ENCODE measurements around the gene TPRG1L.

The TPRG1L gene

DNA sequence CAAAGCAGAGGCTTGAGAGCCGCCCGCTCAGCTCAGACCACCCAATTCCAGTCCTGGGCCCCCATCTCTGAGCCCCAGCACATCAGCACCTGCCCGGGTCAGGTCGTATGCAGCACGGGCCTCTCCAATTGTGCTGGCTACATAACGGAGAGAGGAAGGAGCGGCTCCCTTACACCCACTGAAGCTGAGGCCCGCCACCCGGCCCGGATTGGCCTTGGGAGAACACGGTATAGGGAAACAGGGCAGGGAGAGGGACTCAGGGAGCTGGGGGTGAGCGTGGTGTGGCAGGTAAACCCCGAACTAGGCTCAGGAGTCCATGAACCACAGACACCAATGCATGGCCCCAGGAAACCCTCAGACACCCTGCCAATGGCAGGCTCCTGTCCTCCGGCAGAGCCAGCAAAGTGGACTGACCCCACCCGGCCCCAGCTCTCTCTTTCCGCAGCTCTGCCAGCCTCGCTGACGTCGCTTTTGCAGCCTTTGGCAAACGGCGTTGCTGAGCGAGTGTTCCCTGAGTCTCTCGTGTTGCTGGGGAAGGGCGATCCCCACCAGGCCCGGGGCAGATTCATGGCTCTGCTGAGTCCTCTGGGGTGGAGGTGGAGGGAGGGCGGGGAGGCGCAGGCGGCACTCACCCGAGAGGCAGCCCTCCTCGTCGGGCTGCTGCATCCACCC, 30.0 kb upstream of the TPRG1L start:
- DNase-seq (ENCODE audit: low spot score): no peak

DNA sequence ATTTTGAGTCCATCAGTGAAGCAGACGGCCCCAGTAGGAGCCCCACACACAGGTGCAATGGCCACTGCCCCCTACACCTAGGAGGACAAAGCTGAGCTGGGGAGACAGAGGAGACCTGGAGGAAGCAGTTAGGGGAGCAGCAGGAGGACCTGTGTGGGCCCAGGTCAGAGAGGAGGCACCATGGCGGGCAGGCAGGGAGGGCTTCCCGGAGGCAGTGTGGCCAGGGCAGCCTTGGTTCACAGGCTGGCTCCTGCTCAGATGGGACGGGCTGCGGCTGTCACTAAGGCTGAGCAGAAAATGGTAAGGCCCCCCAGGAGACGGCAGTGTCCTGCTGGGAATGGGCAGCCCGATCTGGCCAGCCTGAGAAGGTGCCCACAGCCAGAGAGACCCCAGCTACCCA, 28.9 kb upstream of the TPRG1L start:
- DNase-seq (ENCODE audit: low spot score): no peak

DNA sequence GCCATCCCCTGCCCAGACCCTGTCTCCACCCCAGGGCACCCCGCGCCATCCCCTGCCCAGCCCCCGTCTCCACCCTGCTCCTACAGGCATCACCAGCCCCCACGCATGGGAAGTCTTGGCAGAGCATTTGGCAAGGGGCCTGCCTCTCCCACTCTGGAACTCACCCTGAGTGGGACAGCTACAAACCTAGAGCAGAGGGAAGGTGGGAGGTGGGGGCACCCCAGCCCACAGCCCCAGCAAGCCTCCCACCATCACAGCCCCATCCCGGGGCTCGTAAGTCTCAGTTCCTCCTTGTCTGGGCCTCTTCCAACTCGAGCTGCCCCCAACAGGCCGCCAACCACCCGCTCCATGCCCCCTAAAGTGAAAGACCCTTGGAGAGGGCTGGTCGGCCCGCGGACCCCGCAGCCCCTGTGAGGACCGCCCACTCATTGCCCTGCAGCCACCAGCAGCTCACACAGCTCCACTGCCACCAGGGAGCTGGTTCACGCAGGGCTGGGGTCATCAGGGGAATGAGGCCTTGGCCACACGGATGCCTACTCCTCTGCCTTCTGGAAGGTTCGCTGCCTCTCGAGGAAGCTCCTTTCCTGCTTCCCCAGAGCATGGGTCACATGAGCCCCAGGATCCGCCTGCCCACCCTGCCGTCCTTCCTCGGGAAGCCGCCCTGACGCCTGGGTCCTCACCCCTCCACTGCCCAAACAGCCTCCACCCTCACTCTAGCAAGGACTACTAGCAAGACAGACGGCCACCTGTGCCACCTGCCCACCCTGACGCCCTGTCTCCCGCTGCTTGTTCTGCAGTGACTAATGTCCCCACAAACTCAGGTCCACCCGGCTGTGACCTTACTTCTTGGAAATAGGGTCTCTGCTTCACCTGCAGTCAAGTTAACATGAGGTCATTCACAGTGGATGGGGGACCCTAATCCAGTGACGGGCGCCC, 27.9 kb upstream of the TPRG1L start:
- no peak for DNase-seq (ENCODE audit: low spot score)

DNA sequence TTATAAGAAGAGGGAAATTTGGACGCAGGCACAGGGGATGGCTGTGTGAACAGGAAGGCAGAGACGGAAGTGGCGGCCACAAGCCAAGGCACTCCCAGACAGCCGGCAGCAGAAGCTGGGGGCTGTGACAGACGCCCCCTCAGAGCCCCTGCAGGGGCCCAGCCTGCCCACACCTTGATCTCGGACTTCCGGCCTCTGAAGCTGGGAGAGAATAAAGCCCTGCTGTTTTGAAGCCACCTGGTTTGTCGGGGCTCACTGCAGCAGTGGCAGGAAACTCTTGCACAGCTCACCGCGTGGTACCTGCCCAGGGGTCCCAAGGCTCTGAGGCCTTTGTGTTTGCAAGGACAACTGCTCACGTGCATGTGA, 27.2 kb upstream of the TPRG1L start:
- DNase-seq (ENCODE audit: low spot score): no peak

DNA sequence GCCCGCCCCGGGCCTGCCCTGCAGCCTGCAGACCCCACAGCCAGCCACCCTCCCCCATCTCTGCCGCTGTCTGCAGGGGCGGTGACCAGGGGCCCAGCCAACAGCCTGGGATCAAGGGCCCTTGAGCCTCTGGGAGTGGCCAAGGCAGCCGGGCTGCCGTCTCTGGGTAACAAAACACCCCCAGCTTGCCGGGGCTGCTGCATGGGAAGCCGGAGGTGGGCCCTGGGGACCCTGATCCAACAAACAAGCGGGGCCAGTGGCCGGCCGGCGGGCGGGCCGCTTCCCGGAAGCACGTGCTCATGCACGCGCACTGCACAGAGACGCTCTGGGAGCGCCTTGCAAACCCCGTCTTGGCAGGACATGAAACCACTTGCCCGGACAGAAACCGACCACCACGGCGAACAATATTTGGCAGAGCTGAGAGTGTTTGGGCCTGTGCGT, 26.7 kb upstream of the TPRG1L start:
- DNase-seq (ENCODE audit: low spot score): peak; percentile 66

DNA sequence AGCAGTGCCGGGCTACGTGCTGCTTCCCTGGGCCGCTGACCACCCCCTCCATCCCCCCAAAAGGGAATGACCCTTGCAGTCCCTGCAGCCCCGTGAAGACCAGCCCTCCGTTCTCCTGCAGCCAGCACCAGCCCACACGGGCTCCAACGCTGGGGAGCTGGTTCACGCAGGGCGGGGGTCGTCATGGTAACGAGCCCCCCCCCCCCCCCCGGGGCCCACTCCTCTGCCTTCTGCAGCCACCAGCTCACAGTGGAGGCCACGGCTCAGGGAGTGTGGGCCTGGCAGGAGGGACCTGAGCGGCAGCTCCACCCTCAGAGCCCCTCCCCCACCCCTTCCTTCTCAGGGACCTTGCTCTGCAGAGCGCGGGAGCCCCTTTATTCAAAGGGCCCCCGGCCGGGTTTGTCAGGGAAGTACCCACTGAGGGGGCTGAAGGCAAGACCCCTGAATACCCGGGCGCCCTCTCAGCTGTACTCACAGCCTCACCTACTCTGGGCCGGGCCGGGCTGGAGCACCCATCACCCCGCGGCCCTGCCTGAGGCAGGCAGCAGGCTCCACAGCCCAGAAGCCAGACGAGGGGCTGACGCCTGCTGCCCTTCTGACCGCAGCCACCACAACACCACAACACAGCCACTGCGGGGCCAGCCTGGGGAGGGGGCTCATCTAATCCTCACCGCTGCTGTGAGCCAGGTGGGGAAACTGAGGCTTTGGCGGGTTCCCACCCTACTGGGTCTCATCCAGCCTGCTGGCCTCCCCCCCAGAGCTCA, 26.1 kb upstream of the TPRG1L start:
- peak; percentile 72 for DNase-seq (ENCODE audit: low spot score)

DNA sequence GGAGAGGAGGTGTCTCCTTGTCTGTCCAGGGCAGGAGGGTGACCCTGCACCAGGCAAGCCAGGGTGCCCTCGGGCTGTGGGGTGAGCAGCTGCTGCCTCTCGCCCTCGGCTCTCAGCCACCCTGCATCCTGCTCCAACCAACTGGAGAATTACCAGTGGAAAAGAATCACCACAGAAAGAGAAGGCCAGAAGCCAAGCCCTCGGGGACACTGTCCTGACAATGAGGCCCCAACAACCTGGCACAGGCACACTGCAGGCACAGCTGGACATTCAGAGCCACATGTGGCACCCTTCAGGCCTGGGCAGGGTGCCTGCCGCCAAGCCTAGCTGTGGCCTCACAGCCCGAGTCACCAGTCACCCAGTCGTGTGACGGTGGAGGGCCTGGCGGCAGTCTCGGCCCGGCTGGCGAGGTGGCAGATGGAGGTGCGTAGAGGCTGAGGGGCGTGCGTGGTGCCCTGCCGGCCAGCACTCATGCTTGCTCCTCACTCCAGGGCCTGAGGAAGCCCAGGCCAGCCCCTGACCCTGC, 25.5 kb upstream of the TPRG1L start:
- DNase-seq (ENCODE audit: low spot score): no peak

DNA sequence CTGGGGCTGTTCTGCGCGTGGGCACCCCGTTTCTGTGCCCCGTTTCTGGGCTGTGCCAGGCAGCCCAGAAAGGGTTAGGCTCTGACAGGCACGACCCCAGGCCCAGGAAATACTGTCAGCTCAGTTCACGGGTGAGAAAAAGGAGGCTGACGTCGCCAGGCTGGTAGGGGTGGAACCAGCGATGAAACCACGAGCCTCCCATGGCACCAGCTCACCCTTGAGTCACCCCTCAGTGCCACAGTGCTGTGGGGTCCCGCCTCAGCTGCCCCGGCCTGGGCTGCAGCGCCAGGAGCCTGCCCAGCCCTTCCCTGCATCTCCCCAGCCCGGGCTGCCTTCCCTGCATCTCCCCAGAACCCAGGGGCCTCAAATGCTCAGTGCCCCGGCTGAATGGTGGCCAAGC, 25.0 kb upstream of the TPRG1L start:
- no peak for DNase-seq (ENCODE audit: low spot score)

DNA sequence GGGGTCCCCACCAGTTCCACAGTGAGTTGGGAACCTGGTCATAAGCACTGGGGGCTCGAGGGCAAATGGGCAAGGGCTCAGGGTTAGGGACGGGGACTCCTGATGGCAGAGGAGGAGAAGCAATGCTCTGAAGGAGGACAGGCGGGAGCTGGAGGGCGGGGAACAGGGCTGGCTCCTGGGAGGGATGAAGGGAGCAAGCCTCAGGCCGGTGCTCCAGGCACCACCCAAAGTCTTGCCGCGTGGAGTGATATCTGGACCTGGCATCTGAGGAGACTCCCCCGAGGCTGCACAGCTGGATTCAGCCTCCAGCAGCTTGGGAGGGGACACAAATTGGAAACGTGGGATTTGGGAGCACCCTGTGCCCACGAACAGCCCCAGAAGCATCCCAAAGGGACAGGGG, 24.5 kb upstream of the TPRG1L start:
- no peak for DNase-seq (ENCODE audit: low spot score)

DNA sequence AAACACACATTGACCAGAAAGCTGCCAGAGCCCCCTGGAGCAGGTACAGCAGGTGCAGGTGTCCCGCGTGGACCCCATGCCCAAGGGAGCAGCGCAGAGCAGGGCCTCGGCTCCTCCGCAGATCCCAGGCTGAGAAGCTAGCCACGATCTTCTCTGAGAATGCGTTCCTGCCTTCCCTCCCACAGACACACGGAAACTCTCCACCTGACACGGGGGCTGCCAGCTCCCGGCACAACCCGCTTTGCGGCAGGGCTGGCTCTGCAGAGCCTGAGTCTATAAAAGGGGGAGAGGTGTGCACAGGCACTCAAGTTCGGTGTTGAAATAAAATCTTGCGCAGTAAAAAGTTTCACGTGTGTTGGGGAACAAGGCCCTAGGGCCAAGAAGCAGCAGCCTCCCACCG, 23.1 kb upstream of the TPRG1L start:
- DNase-seq (ENCODE audit: low spot score): no peak

DNA sequence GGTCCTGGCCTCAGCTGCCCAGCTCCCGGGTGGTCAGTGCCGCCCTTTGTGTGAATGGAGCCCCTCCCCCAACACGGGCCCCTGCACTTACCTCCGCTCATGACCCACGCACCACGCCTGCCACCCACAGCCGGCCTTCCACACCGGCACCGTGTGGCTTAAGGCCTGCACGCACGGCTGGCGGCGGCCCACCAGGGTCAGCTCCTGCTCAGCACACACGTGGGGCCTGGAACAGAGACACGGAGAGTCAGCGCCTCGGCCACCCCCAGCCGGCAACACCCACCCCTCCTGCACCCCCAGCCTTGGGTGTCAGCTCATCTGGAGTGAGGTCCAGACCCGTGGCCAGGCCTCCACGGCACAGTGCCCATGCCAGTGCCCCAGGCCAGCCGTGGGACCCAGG, 22.4 kb upstream of the TPRG1L start:
- no peak for DNase-seq (ENCODE audit: low spot score)

DNA sequence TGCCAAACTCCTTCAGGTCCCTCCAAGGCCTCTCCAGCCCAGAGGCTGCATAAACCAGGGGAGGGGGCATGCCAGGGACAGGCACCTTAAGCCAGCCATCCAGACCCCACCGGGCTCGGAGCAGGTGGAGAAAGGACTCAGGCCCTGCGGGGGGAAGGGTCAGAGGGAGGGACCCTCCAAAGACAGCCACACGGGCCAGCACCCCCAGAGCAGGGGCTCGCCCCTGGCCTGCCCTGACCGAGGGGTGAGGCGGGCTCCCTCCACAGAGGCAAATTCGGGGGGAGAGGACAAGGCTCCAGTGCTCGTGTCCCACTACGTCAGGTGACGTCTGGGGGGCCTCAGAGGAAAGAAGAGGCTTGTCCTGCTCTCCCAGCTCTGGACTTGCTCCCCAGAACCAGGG, 21.7 kb upstream of the TPRG1L start:
- DNase-seq (ENCODE audit: low spot score): no peak

DNA sequence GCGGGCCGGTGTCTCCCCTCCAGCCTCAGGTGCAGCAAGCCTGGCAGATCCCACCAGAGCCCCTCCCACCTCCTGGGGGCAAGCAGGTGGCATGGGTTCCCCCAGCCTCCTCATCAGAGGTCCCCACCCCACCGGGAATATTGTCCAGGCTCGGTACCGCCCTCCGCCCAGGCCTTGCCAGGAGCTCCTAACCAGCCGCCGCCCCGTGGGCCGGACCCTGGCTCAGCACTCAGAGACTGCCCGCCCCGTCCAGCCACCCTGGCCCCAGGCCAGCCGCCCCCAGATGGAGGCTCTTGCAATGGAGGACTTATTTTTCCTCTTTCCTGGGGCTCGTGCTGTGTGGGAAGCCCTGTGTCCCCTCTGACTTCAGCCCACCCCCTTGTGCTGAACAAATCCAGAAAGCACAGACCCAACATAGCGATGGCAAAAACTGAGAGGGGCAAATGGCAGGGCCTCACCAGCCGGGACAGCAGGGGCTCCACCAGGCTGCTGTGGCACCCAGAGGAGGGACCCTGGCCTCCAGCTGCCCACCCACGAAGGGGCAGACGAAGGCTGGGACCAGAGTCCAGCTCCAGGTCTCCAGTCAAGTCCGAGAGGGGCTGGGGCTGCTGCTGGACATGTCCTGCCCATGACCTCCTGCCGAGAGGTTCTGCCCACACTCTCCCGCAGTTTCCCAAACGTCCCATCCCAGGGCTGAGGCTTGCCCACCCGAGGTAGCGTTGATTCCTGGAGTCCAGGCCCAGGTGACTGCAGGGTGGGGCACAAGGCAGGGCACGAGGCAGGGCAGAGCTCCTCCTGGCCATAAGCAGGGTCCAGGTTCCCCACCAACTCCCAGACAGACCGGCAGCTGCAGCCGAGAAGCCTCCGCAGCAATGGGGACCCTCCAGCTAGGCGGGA, 21.0 kb upstream of the TPRG1L start:
- DNase-seq (ENCODE audit: low spot score): no peak

DNA sequence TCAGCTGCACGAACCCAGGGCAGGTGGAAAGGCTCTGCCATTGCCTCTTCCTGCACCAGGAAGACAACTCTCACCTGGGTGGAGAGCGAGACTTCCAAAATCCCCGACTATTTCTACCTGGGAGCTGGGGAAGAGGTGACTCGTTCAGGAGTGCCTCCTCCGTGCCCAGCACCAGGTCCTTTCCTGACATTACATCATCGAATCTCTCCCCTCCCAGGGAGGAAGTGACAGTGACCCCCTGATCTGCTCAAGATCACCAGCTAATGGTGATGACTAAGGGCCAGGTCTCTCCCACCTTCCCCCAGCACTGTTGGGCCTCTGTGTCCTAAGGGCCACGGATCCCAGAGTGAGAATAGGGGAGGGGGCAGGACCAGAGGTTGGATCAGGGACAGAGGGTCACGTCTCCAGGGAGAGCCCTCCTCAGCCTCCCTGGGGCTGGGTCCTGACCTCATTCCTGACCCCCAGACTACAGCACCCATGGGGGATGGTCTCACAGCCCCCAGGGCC, 20.3 kb upstream of the TPRG1L start:
- no peak for DNase-seq (ENCODE audit: low spot score)

DNA sequence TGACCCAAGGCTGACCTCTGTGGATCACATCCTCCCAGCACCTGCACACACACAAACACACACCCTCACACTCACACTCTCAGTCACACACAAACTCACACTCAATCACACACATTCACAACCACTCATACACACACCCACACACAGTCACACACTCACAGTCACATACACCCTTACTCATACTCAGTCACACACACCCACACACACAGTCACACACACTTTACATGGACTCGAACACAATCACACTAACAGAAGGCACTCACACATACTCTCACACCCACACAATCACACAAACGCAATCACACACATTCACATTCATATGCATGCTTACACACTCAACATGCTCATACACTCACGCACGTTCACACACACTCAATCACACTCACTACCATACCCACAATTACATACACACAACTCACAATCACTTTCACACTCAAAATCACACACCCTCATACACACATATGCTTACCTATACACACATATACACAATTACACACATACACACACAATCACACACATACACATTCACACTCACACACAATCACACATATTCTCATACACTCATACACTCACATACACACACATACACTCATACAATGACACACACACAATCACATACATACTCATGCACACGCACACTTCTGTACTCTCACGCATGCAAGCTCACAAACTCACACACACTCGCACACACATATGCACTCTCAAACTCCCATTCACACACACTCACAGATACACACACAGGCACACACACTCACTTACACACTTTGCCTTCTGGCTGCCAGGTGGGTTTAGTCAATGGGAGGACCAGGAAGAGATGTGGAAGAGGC, 19.6 kb upstream of the TPRG1L start:
- no peak for DNase-seq (ENCODE audit: low spot score)

DNA sequence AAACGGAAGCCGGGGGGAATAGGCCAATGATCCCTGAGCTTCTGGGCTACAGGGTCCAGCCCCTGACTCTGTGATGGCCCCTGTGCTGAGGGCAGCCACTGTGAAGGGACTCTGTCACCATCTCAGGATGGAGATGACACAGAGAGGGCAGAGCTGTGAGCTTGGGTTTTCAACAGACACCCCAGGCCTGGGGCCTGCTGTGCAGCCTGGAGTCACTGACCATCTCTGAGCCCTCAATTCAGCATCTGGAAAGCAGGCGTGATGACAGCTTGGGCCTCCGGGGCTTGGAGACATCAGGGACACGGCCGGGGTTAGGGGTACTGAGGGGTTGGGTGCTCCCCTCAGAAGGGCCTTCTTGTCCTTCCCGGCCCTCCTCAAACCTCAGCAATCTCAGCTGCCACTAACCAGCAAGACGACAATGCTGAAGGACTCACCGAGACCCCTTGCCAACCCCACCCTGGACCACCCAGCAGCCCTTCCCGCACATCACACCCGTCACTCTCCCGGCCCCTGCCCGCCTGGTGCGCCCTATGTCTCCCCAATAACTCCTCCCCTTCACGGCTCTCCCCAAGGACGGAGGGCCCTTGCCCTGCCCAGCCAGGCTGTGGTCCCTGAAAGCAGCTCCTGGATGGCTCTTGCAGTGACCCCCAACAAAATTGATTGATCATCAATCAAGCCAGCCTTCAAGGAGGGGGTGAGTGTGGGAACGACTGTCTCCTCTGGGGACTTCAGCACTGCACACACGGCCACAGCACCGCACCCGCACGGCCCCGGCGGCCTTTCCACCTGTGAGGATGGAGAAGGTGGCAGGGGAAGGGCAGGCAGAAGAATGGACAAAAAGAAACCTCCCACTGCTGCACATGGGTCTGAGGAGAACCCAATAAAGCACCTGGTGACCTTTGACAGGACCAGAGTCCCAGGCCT, 17.8 kb upstream of the TPRG1L start:
- DNase-seq (ENCODE audit: low spot score): no peak

DNA sequence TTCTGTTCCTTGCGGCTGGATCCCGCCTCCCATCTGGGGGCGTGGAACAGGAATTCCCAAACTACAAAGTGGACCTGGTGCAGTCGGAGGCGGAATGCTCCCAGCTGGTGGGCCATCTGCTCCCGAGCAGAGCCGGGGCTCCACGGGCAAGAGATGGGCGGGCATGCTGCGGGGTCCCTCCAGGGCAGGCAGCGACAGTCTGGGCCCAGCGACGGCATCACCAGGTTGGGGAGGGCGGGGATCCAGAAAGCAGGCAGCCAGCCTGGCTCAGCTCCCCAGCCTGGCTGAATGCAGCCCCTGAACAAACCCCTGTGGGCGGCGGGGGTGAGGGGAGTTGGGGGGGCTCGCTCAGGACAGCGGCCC, 17.1 kb upstream of the TPRG1L start:
- DNase-seq (ENCODE audit: low spot score): no peak

DNA sequence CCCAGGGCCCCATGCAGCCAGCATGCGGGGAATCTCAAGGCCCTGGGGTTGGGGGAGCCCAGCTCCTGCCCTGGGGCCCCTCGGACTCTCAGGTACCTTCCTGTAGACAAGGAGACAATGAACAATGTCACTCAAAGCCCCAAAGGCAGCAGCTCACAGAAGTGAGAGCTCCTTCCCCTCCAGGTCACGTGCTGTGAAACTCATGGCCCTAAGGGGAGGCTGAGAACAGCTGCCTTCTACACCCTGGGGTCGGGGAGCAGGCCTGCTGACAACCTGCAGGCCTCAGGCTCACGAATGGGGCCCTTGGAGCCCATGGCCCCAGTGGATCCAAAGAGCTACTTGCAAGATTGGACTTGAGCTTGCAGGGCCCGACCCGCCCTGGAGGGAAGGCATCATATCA, 16.7 kb upstream of the TPRG1L start:
- DNase-seq (ENCODE audit: low spot score): no peak

DNA sequence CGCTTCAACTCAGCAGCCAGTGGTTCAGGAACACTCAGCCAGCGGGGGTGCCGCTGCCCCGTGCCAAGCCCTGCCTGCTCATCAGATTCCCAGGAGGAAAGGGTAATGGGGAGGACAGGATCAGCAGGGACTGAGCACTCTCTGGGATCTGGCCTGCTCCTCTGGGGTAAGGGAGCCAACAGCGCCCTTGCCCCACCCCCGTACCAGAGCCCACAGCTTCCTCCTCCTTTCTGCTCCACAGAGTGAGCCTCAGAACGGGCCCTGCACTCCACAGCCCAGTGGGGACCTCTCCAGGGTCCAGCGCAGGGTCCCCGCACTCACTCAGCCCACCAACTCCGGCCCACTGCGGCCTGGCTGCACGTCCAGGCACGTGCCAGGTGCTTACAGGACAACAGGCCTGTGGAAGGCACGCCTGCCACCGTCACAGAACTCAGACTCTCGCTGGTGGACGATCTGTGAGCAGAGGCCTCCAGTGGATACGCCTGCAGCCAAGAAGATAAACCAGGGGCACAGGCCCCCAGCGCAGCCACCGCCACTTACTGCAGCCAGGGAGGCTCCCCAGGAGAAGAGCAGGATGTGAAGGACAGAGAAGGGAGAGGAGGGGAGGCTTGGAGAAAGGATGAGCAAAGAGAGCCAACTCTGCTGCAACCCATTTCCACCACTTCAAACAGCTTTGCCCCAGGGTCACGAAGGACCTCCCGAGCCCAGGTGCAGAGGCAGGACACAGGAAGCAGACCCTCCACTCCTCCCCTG, 15.6 kb upstream of the TPRG1L start:
- no peak for DNase-seq (ENCODE audit: low spot score)

Data from iPS-NIHi11 (cell line).